Measurements from ENCODE around the gene HEATR1.

GRCh38 chr1:236541710-236542109, 62.6 kb downstream of the HEATR1 start:
- TF ChIP-seq MEF2A (IDR thresholded peaks at IDR 0.05; ENCODE audit: borderline replicate concordance, low read depth), result no peak
- TF ChIP-seq CTCF (IDR thresholded peaks at IDR 0.05), result no peak
- no peak for TF ChIP-seq TEAD4 (IDR thresholded peaks at IDR 0.05; ENCODE audit: borderline replicate concordance, insufficient read depth)
- no peak for TF ChIP-seq REST (IDR thresholded peaks at IDR 0.05; ENCODE audit: low read depth, low read length)
- TF ChIP-seq SMC3 (IDR thresholded peaks at IDR 0.05; ENCODE audit: low read depth, low read length), result no peak
- TF ChIP-seq YY1 (IDR thresholded peaks at IDR 0.05; ENCODE audit: low read depth), result no peak
- no peak for TF ChIP-seq CHD2 (IDR thresholded peaks at IDR 0.05; ENCODE audit: low read length, partially characterized antibody)
